Iris pigment epithelial cell (primary cell): Measurements from ENCODE around the gene INPP4B.
"Not testable (repeated sequence)": the region's sequence is repeated elsewhere in the genome, so short reads cannot be mapped to it uniquely, and the experiment has no call there.

Experiments
- DNase-seq: peaks from one replicate; pipeline ENCODE4 v3.0.0-alpha.2; 2011; ENCODE audit warnings: low read depth

Gene INPP4B

GRCh38 chr4:142083264-142083663, 762.8 kb downstream of the INPP4B start:
- DNase-seq = no peak

GRCh38 chr4:142081025-142081424, 765.1 kb downstream of the INPP4B start:
- DNase-seq = no peak

- DNase-seq = no peak
Measured at GRCh38 chr4:142079959-142080358, 766.1 kb downstream of the INPP4B start.

GRCh38 chr4:142077048-142077447, 769.1 kb downstream of the INPP4B start:
- DNase-seq = no peak

GRCh38 chr4:142068304-142068703, 777.8 kb downstream of the INPP4B start:
- not testable (repeated sequence) for DNase-seq

- DNase-seq = not testable (repeated sequence)
Measured at GRCh38 chr4:142066562-142066961, 779.5 kb downstream of the INPP4B start.

GRCh38 chr4:142065086-142065647, 780.9 kb downstream of the INPP4B start:
- no peak for DNase-seq

- no peak for DNase-seq
Measured at GRCh38 chr4:142064181-142064580, 781.9 kb downstream of the INPP4B start.

GRCh38 chr4:142045996-142046395, 800.1 kb downstream of the INPP4B start:
- no peak for DNase-seq

- DNase-seq = no peak
Measured at GRCh38 chr4:142044271-142044670, 801.8 kb downstream of the INPP4B start.

- DNase-seq = peak; percentile 41
Measured at GRCh38 chr4:142043509-142043908, 802.6 kb downstream of the INPP4B start.

- DNase-seq = no peak
Measured at GRCh38 chr4:142041788-142042187, 804.3 kb downstream of the INPP4B start.

- DNase-seq = no peak
Measured at GRCh38 chr4:142040043-142040442, 806.1 kb downstream of the INPP4B start.

- DNase-seq = peak; percentile 11
Measured at GRCh38 chr4:142036795-142037583, 809.1 kb downstream of the INPP4B start.

- DNase-seq = no peak
Measured at GRCh38 chr4:142035566-142035965, 810.5 kb downstream of the INPP4B start.

GRCh38 chr4:142034101-142034500, 812.0 kb downstream of the INPP4B start:
- DNase-seq = no peak

- DNase-seq = no peak
Measured at GRCh38 chr4:142030010-142030409, 816.1 kb downstream of the INPP4B start.

GRCh38 chr4:142021761-142022160, 824.3 kb downstream of the INPP4B start:
- no peak for DNase-seq

GRCh38 chr4:142021181-142021580, 824.9 kb downstream of the INPP4B start:
- no peak for DNase-seq

GRCh38 chr4:142016031-142016430, 830.1 kb downstream of the INPP4B start:
- DNase-seq = no peak

- DNase-seq = no peak
Measured at GRCh38 chr4:142009751-142010150, 836.4 kb downstream of the INPP4B start.

- DNase-seq = no peak
Measured at GRCh38 chr4:142005519-142005918, 840.6 kb downstream of the INPP4B start.

- no peak for DNase-seq
Measured at GRCh38 chr4:141999446-142000143, 846.5 kb downstream of the INPP4B start.
